Activated CD8-positive, alpha-beta memory T cell treated with anti-CD3 and anti-CD28 coated beads, Interleukin-2, amount 50 U/mL, for 24 hours (primary cell): ENCODE measurements around the gene SPPL3.

Source experiments
- DNase-seq: peaks from one replicate; pipeline ENCODE4 v3.0.0-alpha.2; 2020; ENCODE audit errors: extremely low read depth

Gene SPPL3

GRCh38 chr12:120787889-120788288 is 116.3 kb downstream of the SPPL3 start:
- no peak for DNase-seq

GRCh38 chr12:120784804-120785203 is 119.4 kb downstream of the SPPL3 start:
- DNase-seq: no peak

GRCh38 chr12:120783197-120783596 is 121.0 kb downstream of the SPPL3 start:
- DNase-seq: no peak

- DNase-seq: no peak
Observed at GRCh38 chr12:120775862-120776552, 128.2 kb downstream of the SPPL3 start.

GRCh38 chr12:120774169-120774916 is 129.8 kb downstream of the SPPL3 start:
- no peak for DNase-seq

GRCh38 chr12:120771097-120771496 is 133.1 kb downstream of the SPPL3 start:
- no peak for DNase-seq

GRCh38 chr12:120767071-120768024 is 136.8 kb downstream of the SPPL3 start:
- DNase-seq: no peak

GRCh38 chr12:120766566-120766965 is 137.6 kb downstream of the SPPL3 start:
- no peak for DNase-seq

- no peak for DNase-seq
Observed at GRCh38 chr12:120764816-120765215, 139.3 kb downstream of the SPPL3 start.

- DNase-seq: no peak
Observed at GRCh38 chr12:120763250-120763649, 140.9 kb downstream of the SPPL3 start.

- DNase-seq: no peak
Observed at GRCh38 chr12:120762086-120762485, 142.1 kb downstream of the SPPL3 start.

- no peak for DNase-seq
Observed at GRCh38 chr12:120761519-120761934, 142.6 kb downstream of the SPPL3 start.

- no peak for DNase-seq
Observed at GRCh38 chr12:120760349-120761254, 143.6 kb downstream of the SPPL3 start.

GRCh38 chr12:120759591-120760348 is 144.4 kb downstream of the SPPL3 start:
- no peak for DNase-seq

GRCh38 chr12:120758798-120759590 is 145.2 kb downstream of the SPPL3 start:
- DNase-seq: no peak

GRCh38 chr12:120757949-120758348 is 146.2 kb downstream of the SPPL3 start:
- DNase-seq: no peak

- no peak for DNase-seq
Observed at GRCh38 chr12:120757226-120757742, 146.9 kb downstream of the SPPL3 start.

GRCh38 chr12:120755269-120755668 is 148.9 kb downstream of the SPPL3 start:
- no peak for DNase-seq

- no peak for DNase-seq
Observed at GRCh38 chr12:120754792-120755191, 149.4 kb downstream of the SPPL3 start.
